K562 (cell line): ENCODE data around the gene C1orf174. TPM values are rescaled to one million over a fixed set of nuclear protein-coding genes. Genes with fewer than 3 reads are reported as not detected.
A peak's percentile ranks its signal among the peaks of the same experiment; 100 is the strongest.

Experiments
- ARID3A ChIP-seq: IDR thresholded peaks from 2 replicates; pipeline ENCODE4 v1.6.1; 2012; ENCODE audit warnings: low read depth, low read length, improper control_type of control experiment, borderline replicate concordance
- ATF1 ChIP-seq, 2 experiments: fragments of 450-650 bp in 1 of 2; IDR thresholded peaks; 2 replicates each; pipeline ENCODE4 v1.6.1; 2016; ENCODE audit warnings: missing compliant biosample characterization in 1 of 2, missing genetic modification characterization in 1 of 2
- CLOCK ChIP-seq: fragments of 250-450 bp; sonication (Bioruptor Pico); IDR thresholded peaks from 2 replicates; pipeline ENCODE4 v1.4.0; 2020; ENCODE audit warnings: mild to moderate bottlenecking, moderate library complexity, borderline replicate concordance
- CREM ChIP-seq: IDR thresholded peaks from 2 replicates; pipeline ENCODE4 v1.6.1; 2014; ENCODE audit warnings: antibody characterized with exemption, low read depth
- FOXO4 ChIP-seq: fragments of 450-650 bp; formaldehyde crosslinking; IDR thresholded peaks from 2 replicates; pipeline ENCODE4 v1.4.0; 2020; ENCODE audit warnings: mild to moderate bottlenecking, moderate library complexity
- GABPB1 ChIP-seq: sonication (generic); formaldehyde crosslinking; IDR thresholded peaks from 2 replicates; pipeline ENCODE4 v1.8.0; 2022; ENCODE audit warnings: mild to moderate bottlenecking, missing genetic modification reagents
- GATA2 ChIP-seq: sonication (generic); formaldehyde crosslinking; IDR thresholded peaks from 2 replicates; pipeline ENCODE4 v1.4.0; 2020; ENCODE audit warnings: mild to moderate bottlenecking, missing genetic modification reagents
- LCOR ChIP-seq: sonication (generic); formaldehyde crosslinking; IDR thresholded peaks from 2 replicates; pipeline ENCODE4 v1.8.0; 2022; ENCODE audit warnings: mild to moderate bottlenecking, missing genetic modification reagents
- MEF2A ChIP-seq: IDR thresholded peaks from 2 replicates; pipeline ENCODE4 v1.6.1; 2011; ENCODE audit warnings: low read depth, mild to moderate bottlenecking, low read length, moderate library complexity; ENCODE audit not compliant: control insufficient read depth
- MEF2D ChIP-seq: conservative IDR thresholded peaks from 2 replicates; pipeline ENCODE4 v1.6.1; 2016; ENCODE audit warnings: low read depth, missing genetic modification characterization, missing compliant biosample characterization
- PRPF4 ChIP-seq: fragments of 200-400 bp; formaldehyde crosslinking; IDR thresholded peaks from one replicate; pipeline ENCODE4 v1.6.1; 2017; ENCODE audit warnings: low read length, low read depth, mild to moderate bottlenecking; ENCODE audit not compliant: insufficient read depth, poor library complexity, severe bottlenecking
- PURB ChIP-seq: sonication (generic); formaldehyde crosslinking; IDR thresholded peaks from 2 replicates; pipeline ENCODE4 v1.9.0; 2021; ENCODE audit warnings: low read depth, mild to moderate bottlenecking, missing genetic modification reagents
- TSHZ1 ChIP-seq: fragments of 250-450 bp; sonication (Bioruptor Pico); IDR thresholded peaks from 2 replicates; pipeline ENCODE4 v1.4.0; 2020; ENCODE audit warnings: mild to moderate bottlenecking, moderate library complexity
- polyA plus RNA-seq, 8 experiments: library from polyadenylated mRNA; depleted of rRNA in 4 of 8; stranded (reverse) in 5 of 8; unstranded in 3 of 8; fragments of >200 nt; fragmentation: Nextera tagmentation in 2 of 8; fragmentation: Illumina TruSeq in 1 of 8; extraction: Ambion mirVana in 2 of 8; extraction: Trizol in 1 of 8; gene quantifications; 2 replicates each; pipeline versions ENCODE4 v1.2.1 to v1.2.3, GENCODE V29; 2011 to 2014; ENCODE audit warnings: inconsistent platforms in 1 of 8, missing spikeins in 1 of 8
- total RNA-seq, 7 experiments: library from RNA; depleted of rRNA in 6 of 7; stranded (reverse); fragments of >200 nt in 6 of 7; fragmentation: Illumina TruSeq in 2 of 7; extraction: Trizol in 2 of 7; gene quantifications; 2 replicates each; pipeline versions ENCODE4 v1.2.1 to v1.2.3, GENCODE V29; 2011 to 2021; ENCODE audit warnings: low replicate concordance in 1 of 7

The C1orf174 gene
- total and polyA plus RNA-seq, 9 of the 15 experiments (the other 6 are each of a cell fraction or from before 2014, with no cell fraction given): 38.5 to 64.9 (median 45.4) TPM

- TF ChIP-seq PURB (no peak), FOXO4 (CRISPR knock-in tag) (peak; percentile 6; the same call in 1 of the 2 replicates), GATA2 (CRISPR knock-in tag) (no peak), MEF2A (no peak), MEF2D (peak; percentile 88), ATF1 (CRISPR knock-in tag; IDR thresholded peaks at IDR 0.05) (no peak), ATF1 (tag; IDR thresholded peaks at IDR 0.05) (peak; percentile 91), CREM (peak; percentile 92), CLOCK (CRISPR knock-in tag) (no peak), PRPF4 (no peak), GABPB1 (CRISPR knock-in tag) (peak; percentile 74), TSHZ1 (CRISPR knock-in tag) (no peak), ARID3A (no peak), LCOR (0 out of 2 replicates have a peak, but pooled peaks have one; percentile 45)
Observed at GRCh38 chr1:3900150-3900968, at the start of gene C1orf174 (continued).
